ENCODE results near the gene DNAJC27.

Gene DNAJC27

DNA sequence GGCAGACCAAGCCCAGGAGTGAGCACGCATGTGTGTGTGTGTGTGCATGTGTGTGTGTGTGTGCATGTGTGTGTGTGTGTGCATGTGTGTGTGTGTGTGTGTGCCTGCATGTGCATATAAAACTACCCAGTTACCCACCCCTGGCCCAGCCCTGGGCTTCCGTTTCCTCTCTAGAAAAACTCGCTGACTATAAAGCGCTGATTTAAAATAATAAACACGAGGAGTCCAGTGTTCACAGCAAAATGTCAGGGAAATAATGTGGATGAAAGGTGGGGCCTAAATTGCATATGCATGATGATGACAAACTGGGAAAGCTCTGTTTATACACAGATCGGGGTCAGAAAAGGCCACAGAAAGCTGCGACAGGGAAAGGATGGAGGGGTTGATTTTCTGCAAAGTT lies 59.2 kb downstream of the DNAJC27 start:
- TF ChIP-seq, protein P1, sequence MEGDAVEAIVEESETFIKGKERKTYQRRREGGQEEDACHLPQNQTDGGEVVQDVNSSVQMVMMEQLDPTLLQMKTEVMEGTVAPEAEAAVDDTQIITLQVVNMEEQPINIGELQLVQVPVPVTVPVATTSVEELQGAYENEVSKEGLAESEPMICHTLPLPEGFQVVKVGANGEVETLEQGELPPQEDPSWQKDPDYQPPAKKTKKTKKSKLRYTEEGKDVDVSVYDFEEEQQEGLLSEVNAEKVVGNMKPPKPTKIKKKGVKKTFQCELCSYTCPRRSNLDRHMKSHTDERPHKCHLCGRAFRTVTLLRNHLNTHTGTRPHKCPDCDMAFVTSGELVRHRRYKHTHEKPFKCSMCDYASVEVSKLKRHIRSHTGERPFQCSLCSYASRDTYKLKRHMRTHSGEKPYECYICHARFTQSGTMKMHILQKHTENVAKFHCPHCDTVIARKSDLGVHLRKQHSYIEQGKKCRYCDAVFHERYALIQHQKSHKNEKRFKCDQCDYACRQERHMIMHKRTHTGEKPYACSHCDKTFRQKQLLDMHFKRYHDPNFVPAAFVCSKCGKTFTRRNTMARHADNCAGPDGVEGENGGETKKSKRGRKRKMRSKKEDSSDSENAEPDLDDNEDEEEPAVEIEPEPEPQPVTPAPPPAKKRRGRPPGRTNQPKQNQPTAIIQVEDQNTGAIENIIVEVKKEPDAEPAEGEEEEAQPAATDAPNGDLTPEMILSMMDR (IDR thresholded peaks at IDR 0.05; ENCODE audit: borderline replicate concordance, insufficient read depth, low read depth, low read length) = no peak
- H3K4me3 ChIP-seq (ENCODE audit: low read depth, low read length) = no peak overlapping the region

DNA sequence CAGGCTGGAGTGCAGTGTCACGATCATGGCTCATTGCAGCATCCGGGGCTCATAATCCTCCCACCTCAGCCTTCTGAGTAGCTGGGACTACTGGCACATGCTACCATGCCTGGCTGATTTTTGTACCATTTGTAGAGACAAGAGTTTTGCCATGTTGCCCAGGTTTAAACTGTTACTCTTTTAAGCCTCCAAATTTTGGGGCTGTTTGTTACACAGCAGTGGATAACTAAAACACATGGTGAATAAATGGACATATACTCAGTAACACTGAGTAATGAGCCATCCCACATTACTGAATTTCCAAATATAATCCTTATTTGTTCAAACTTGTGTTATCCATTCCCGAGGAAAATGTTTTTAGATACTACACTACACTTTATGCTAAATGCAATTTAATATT lies 61.5 kb downstream of the DNAJC27 start:
- H3K4me3 ChIP-seq (ENCODE audit: low read depth, low read length) = no peak overlapping the region
- TF ChIP-seq, protein P1 (IDR thresholded peaks at IDR 0.05; ENCODE audit: borderline replicate concordance, insufficient read depth, low read depth, low read length) = no peak

DNA sequence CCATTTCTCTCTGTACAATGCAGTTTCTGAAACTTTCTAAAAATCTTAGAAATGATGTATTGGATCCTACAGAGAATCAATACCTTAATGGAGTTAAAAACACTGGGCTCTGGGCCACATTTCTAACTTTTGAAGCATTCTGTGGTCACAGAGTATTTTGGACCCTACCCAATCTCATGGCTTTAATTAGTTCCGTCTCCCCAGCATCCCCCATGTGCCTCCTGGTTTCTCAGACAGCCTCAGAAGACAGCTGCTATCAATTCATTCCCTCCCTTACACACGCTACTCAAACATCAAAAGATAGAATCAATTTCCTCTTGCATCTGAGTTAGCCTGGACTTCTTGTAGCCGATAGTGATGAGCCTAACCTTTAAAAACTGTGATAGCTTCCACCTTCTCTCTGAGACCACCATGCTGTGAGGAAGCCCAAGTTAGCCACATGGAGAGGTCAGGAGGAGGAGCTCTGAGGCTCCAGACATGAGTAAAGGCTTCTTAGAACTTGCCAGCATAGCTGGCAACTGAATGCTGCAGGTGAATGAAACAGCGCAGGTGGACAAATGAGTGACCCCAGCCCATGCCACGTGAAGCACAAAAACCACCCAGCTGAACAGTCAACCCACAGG lies 62.1 kb downstream of the DNAJC27 start:
- TF ChIP-seq, protein P1 (IDR thresholded peaks at IDR 0.05; ENCODE audit: borderline replicate concordance, insufficient read depth, low read depth, low read length) = no peak
- H3K4me3 ChIP-seq (ENCODE audit: low read depth, low read length) = no peak overlapping the region

DNA sequence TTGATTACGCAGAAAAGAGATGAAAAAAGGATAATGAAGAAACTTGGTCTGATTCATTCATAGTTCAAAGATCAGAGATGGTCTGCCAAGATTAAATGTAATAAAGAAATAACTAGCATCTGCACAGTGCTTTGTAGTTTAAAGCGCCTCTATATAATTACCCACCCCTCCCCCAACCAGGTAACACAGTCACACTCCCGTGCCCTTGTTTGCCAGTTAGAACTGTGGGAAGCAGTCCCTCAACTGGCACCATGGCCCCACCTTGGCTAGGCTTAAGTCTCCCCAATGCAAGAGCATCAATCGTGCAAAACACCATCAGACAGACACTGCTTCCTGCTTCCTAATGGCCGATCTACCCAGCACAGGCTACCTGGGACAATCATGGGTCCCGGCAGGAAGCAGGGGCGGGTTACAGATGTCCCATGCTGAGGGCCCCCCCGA lies 63.3 kb downstream of the DNAJC27 start:
- TF ChIP-seq, protein P1 (IDR thresholded peaks at IDR 0.05; ENCODE audit: borderline replicate concordance, insufficient read depth, low read depth, low read length) = no peak
- H3K4me3 ChIP-seq (ENCODE audit: low read depth, low read length) = no peak overlapping the region

DNA sequence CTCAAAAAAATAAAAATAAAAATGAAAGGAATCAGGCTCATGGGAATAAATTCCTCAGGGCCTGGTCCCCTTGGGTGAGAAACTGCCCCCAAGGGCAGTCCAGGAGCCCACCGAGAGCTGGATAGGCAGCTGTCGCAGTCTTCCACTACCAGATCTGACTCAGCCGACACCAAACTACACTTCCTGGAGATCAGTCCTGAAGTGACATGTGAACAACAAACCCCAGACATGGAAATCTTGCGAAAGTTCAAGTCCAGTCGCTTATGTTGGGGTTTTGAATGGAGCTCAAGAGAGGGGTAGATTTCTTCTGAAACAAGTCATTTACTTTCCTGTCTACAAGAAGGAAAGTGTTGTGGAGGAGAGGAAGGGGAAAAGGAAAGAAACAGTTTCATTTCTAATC lies 64.6 kb downstream of the DNAJC27 start:
- H3K4me3 ChIP-seq (ENCODE audit: low read depth, low read length) = no peak overlapping the region
- TF ChIP-seq, protein P1 (IDR thresholded peaks at IDR 0.05; ENCODE audit: borderline replicate concordance, insufficient read depth, low read depth, low read length) = no peak

DNA sequence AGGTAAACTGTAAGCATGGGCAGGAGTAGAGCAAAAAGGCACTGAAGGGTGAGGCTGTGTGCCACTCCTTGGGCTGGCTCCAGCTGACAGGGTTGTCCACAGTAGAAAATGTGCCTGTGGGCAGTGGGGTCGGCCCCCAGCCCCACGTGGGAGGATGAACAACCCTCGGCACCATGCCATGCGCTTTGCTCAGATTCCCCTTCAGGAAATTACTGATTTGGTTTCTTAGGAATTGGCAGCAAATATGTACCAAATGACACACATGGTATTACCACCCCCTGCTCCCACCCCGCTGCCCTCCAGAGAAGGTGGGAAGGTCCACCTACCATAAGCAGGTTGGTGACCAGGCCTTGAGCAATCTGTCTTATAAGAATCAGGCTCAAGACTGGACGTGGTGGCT lies 65.3 kb downstream of the DNAJC27 start:
- TF ChIP-seq, protein P1 (IDR thresholded peaks at IDR 0.05; ENCODE audit: borderline replicate concordance, insufficient read depth, low read depth, low read length) = no peak

More for the DNA sequence above, 65.3 kb downstream of the DNAJC27 start:
- H3K4me3 ChIP-seq (ENCODE audit: low read depth, low read length) = no peak overlapping the region
